A549 (cell line): Measurements from ENCODE around the gene B3GLCT. TPM values are rescaled to one million over a fixed set of nuclear protein-coding genes. Genes with fewer than 3 reads are reported as not detected.
"Not testable (repeated sequence)": the region's sequence is repeated elsewhere in the genome, so short reads cannot be mapped to it uniquely, and the experiment has no call there.

Experiments
- ATAC-seq, 2 experiments: fragments of 200-7000 bp in 1 of 2; fragments of >200 bp in 1 of 2; cut with Nextera tagmentation in 1 of 2; cut with Tn5 transposase in 1 of 2; 3 replicates each; pipeline versions ENCODE4 v1.8.0 to v1.9.1; 2018 to 2020; ENCODE audit warnings: mild to moderate bottlenecking in 1 of 2, moderate library complexity in 1 of 2
- CTCF ChIA-PET: fragments of 300-600 bp; sonication (Branson Sonifier 250); formaldehyde crosslinking; extraction: SDS; loops from one replicate; lab custom pipeline; 2021; ENCODE audit warnings: antibody characterized with exemption, inconsistent platforms; lab: Yijun Ruan, JAX
- POLR2A ChIA-PET: fragments of 350-600 bp; formaldehyde crosslinking; extraction: SDS; loops from one replicate; lab custom pipeline; 2021; ENCODE audit warnings: antibody characterized with exemption, inconsistent platforms; lab: Yijun Ruan, JAX
- DNase-seq, 2 experiments: peaks; one replicate each; pipeline versions ENCODE4 v3.0.0 to v3.0.0-alpha.2; 2011 to 2016; ENCODE audit warnings: low read depth in 1 of 2, low spot score in 1 of 2
- FAIRE-seq: peaks from 2 replicates; lab custom pipeline; 2011; peaks lifted over from hg19 to GRCh38; lab: Jason Lieb, UNC
- H3K27ac ChIP-seq, 2 experiments: fragments of >200 bp; sonication (Bioruptor Twin); formaldehyde crosslinking; 3 replicates each; pipeline ENCODE4 v1.5.1; 2016 to 2017
- H3K4me1 ChIP-seq: fragments of >200 bp; sonication (Bioruptor Twin); formaldehyde crosslinking; 3 replicates; pipeline ENCODE4 v1.6.1; 2016
- H3K4me2 ChIP-seq: fragments of >200 bp; sonication (Bioruptor Twin); formaldehyde crosslinking; 3 replicates; pipeline ENCODE4 v1.6.1; 2016
- H3K4me3 ChIP-seq: fragments of >200 bp; sonication (Bioruptor Twin); formaldehyde crosslinking; 3 replicates; pipeline ENCODE4 v1.5.1; 2016
- H3K9me3 ChIP-seq: fragments of >200 bp; sonication (Bioruptor Twin); formaldehyde crosslinking; 3 replicates; pipeline ENCODE4 v1.6.1; 2016
- BCL3 ChIP-seq: fragments of >200 bp; sonication (Bioruptor Twin); formaldehyde crosslinking; IDR thresholded peaks from 3 replicates; pipeline ENCODE4 v1.6.1; 2016
- CBX8 ChIP-seq: fragments of 200-600 bp; sonication (generic); IDR thresholded peaks from 2 replicates; pipeline ENCODE4 v1.6.1; 2016
- CTCF ChIP-seq: fragments of >200 bp; sonication (Bioruptor Twin); formaldehyde crosslinking; IDR thresholded peaks from 3 replicates; pipeline ENCODE4 v1.5.1; 2016
- EHF ChIP-seq: fragments of 250-450 bp; sonication (Bioruptor Pico); IDR thresholded peaks from 2 replicates; pipeline ENCODE4 v1.5.0; 2020; ENCODE audit warnings: mild to moderate bottlenecking
- ELK1 ChIP-seq: fragments of 150-350 bp; IDR thresholded peaks from 2 replicates; pipeline ENCODE4 v1.6.1; 2014; ENCODE audit warnings: low read depth, mild to moderate bottlenecking, low read length
- ESRRA ChIP-seq: fragments of 150-350 bp; IDR thresholded peaks from 2 replicates; pipeline ENCODE4 v1.6.1; 2014; ENCODE audit warnings: mild to moderate bottlenecking, low read length, borderline replicate concordance
- FOSL2 ChIP-seq, 2 experiments: fragments of 450-650 bp in 1 of 2; fragments of >200 bp in 1 of 2; sonication (Bioruptor Twin) in 1 of 2; formaldehyde crosslinking; IDR thresholded peaks; 2 replicates each; pipeline versions ENCODE4 v1.5.0 to v1.6.1; 2016 to 2020; ENCODE audit warnings: mild to moderate bottlenecking in 1 of 2, moderate library complexity in 1 of 2
- HES2 ChIP-seq: fragments of >200 bp; sonication (Bioruptor Twin); formaldehyde crosslinking; IDR thresholded peaks from 2 replicates; pipeline ENCODE4 v1.6.1; 2016
- JUNB ChIP-seq: fragments of >200 bp; sonication (Bioruptor Twin); formaldehyde crosslinking; IDR thresholded peaks from 2 replicates; pipeline ENCODE4 v1.6.1; 2016
- KDM5A ChIP-seq: fragments of 200-600 bp; sonication (generic); IDR thresholded peaks from 2 replicates; pipeline ENCODE4 v1.6.1; 2016; ENCODE audit warnings: antibody characterized with exemption, mild to moderate bottlenecking
- MAFK ChIP-seq: fragments of 450-650 bp; IDR thresholded peaks from 2 replicates; pipeline ENCODE4 v1.6.1; 2014; ENCODE audit not compliant: partially characterized antibody
- NR3C1 ChIP-seq: fragments of >200 bp; sonication (Bioruptor Twin); formaldehyde crosslinking; IDR thresholded peaks from 3 replicates; pipeline ENCODE4 v1.6.1; 2017
- POLR2AphosphoS2 ChIP-seq: conservative IDR thresholded peaks from 2 replicates; pipeline ENCODE4 v1.6.1; 2012; ENCODE audit warnings: low read length, improper control_type of control experiment, inconsistent platforms
- RAD21 ChIP-seq, 2 experiments: fragments of >200 bp in 1 of 2; sonication (Bioruptor Twin) in 1 of 2; formaldehyde crosslinking in 1 of 2; IDR thresholded peaks in 1 of 2; conservative IDR thresholded peaks in 1 of 2; 2 replicates in 1 of 2; 3 replicates in 1 of 2; pipeline ENCODE4 v1.6.1; 2012 to 2018; ENCODE audit warnings: inconsistent platforms in 1 of 2
- TFCP2L1 ChIP-seq: fragments of 250-450 bp; sonication (Bioruptor Pico); IDR thresholded peaks from 2 replicates; pipeline ENCODE4 v1.5.0; 2021; ENCODE audit warnings: mild to moderate bottlenecking
- ZFP36 ChIP-seq: fragments of 450-650 bp; IDR thresholded peaks from 2 replicates; pipeline ENCODE4 v1.6.1; 2014; ENCODE audit warnings: borderline replicate concordance; ENCODE audit not compliant: partially characterized antibody
- ZNF302 ChIP-seq: fragments of 250-450 bp; sonication (Bioruptor Pico); IDR thresholded peaks from 2 replicates; pipeline ENCODE4 v1.9.0; 2021; ENCODE audit warnings: inconsistent platforms, mild to moderate bottlenecking, moderate library complexity
- WGBS: methylation state at CpG from one replicate; pipeline ENCODE4 v1.1.6; 2017; ENCODE audit errors: missing lambda C conversion rate; 5-methylcytosine and 5-hydroxymethylcytosine counted together
- polyA plus RNA-seq, 4 experiments: library from polyadenylated mRNA; depleted of rRNA in 3 of 4; stranded (reverse); fragments of >200 nt; fragmentation: RNase III in 1 of 4; extraction: RNeasy Plus Mini Kit Qiagen cat#74134 plus additional on column Dnase treatment in 1 of 4; gene quantifications; 2 replicates in 3 of 4; 3 replicates in 1 of 4; pipeline ENCODE4 v1.2.3, GENCODE V29; 2011 to 2017

B3GLCT gene
- polyA plus RNA-seq, 2 of the 4 experiments (the other 2 are of a cell fraction): 4.5 to 6.6 TPM

GRCh38 chr13:31174018-31174417 is 25.8 kb upstream of the B3GLCT start:
- CTCF ChIA-PET: interaction anchor here (0.6 to 3.2 kb wide), 15 partner anchors 8 to 568 kb away, joined by 3 to 20 read pairs (median 4); partner anchors contain the start of gene B3GLCT
- DNase-seq (no peak), ATAC-seq (peak in 1 of 2 experiments; percentile 58; a peak in 2 of 6 replicates), FAIRE-seq (no peak)
- Histone ChIP-seq H3K4me1 (peaks cover 21% of the 10 kb centered on the region), H3K4me3 (no peak overlapping the region), H3K9me3 (no peaks in the 10 kb centered on the region), H3K27ac (0 out of 6 replicates have a peak overlapping the region, but pooled peaks of 1 of the 2 experiments have one; percentile 5), H3K4me2 (no peak overlapping the region)
- TF ChIP-seq RAD21 (conservative IDR thresholded peaks at IDR 0.05 in 1 of 2, IDR thresholded peaks at IDR 0.05 in 1 of 2) (peak; percentile 45 to 47), ESRRA (no peak), CTCF (peak; percentile 27)
- WGBS: 82% methylated on average over 3 of the region's 3 CpGs
- POLR2A ChIA-PET: interaction anchor here (0.8 to 1.1 kb wide), 2 partner anchors 27 to 35 kb away, joined by 3 read pairs; no protein-coding TSS in a partner anchor

GRCh38 chr13:31175847-31176532 is 23.8 kb upstream of the B3GLCT start:
- 86% methylated on average over 2 of the region's 3 CpGs for WGBS
- TF ChIP-seq HES2: no peak
- TF ChIP-seq EHF (CRISPR knock-in tag): no peak
- no peak for TF ChIP-seq ZFP36
- TF ChIP-seq CBX8: no peak
- no peak for TF ChIP-seq TFCP2L1 (CRISPR knock-in tag)
- TF ChIP-seq RAD21 (conservative IDR thresholded peaks at IDR 0.05 in 1 of 2, IDR thresholded peaks at IDR 0.05 in 1 of 2): no peak
- no peak for TF ChIP-seq ESRRA
- no peak for TF ChIP-seq KDM5A
- TF ChIP-seq POLR2AphosphoS2: no peak
- no peak for TF ChIP-seq ELK1
- ATAC-seq (no peak), FAIRE-seq (no peak), DNase-seq (no peak)
- H3K4me1 ChIP-seq: peaks cover 21% of the 10 kb centered on the region
- no peak overlapping the region for H3K4me2 ChIP-seq
- H3K4me3 ChIP-seq: no peak overlapping the region
- ChIA-PET POLR2A (no interaction called here), CTCF (interaction anchor here (1.0 kb wide), 1 partner anchor 24 kb away, joined by 4 read pairs; the partner anchor contains the start of gene B3GLCT)
- H3K27ac ChIP-seq: no peak overlapping the region
- H3K9me3 ChIP-seq: no peaks in the 10 kb centered on the region

- FAIRE-seq, H3K4me2 ChIP-seq, H3K4me1 ChIP-seq, H3K9me3 ChIP-seq, DNase-seq, POLR2A ChIA-PET, ATAC-seq, H3K4me3 ChIP-seq, H3K27ac ChIP-seq: not testable (repeated sequence)
- CTCF ChIA-PET: interaction anchor here (1.2 to 1.6 kb wide), 2 partner anchors 21 to 247 kb away, joined by 3 to 4 read pairs; partner anchors contain the start of gene B3GLCT
- TF ChIP-seq MAFK: peak; percentile 33
- 78% methylated on average over 11 of the region's 12 CpGs for WGBS
Measured at GRCh38 chr13:31177813-31178495, 21.8 kb upstream of the B3GLCT start.

GRCh38 chr13:31179241-31179640 is 20.5 kb upstream of the B3GLCT start:
- H3K4me1 ChIP-seq: no peaks in the 10 kb centered on the region
- POLR2A ChIA-PET: no interaction called here
- no peak overlapping the region for H3K4me3 ChIP-seq
- ATAC-seq: no peak
- no peak for FAIRE-seq
- H3K9me3 ChIP-seq: no peaks in the 10 kb centered on the region
- TF ChIP-seq FOSL2 (IDR thresholded peaks at IDR 0.05): no peak
- no peak for TF ChIP-seq FOSL2 (CRISPR knock-in tag; IDR thresholded peaks at IDR 0.05)
- no peak for TF ChIP-seq ESRRA
- TF ChIP-seq ZFP36: no peak
- TF ChIP-seq BCL3: no peak
- no peak for TF ChIP-seq CBX8
- no peak for TF ChIP-seq ZNF302
- no peak for TF ChIP-seq EHF (CRISPR knock-in tag)
- TF ChIP-seq NR3C1: no peak
- no peak for TF ChIP-seq JUNB
- DNase-seq: no peak
- H3K4me2 ChIP-seq: no peak overlapping the region
- no peak overlapping the region for H3K27ac ChIP-seq
- WGBS: 69% methylated on average over 8 of the region's 8 CpGs
- CTCF ChIA-PET: interaction anchor here (1.2 to 1.6 kb wide), 2 partner anchors 20 to 245 kb away, joined by 3 to 4 read pairs; partner anchors contain the start of gene B3GLCT
